A673 (cell line): Measurements from ENCODE around the gene PDE4B. TPM values are rescaled to one million over a fixed set of nuclear protein-coding genes. Genes with fewer than 3 reads are reported as not detected.

Experiments
- BruUV-seq: library from RNA; stranded (reverse); fragments of 400-500 nt; replicated peaks from 2 replicates; lab custom pipeline; 2021; lab: Mats Ljungman, UMichigan
- CTCF ChIA-PET: fragments of 300-600 bp; sonication (Branson Sonifier 250); formaldehyde crosslinking; loops from one replicate; lab custom pipeline; 2022; ENCODE audit warnings: antibody characterized with exemption; lab: Charles Lee
- POLR2A ChIA-PET: fragments of 300-600 bp; sonication (Branson Sonifier 250); formaldehyde crosslinking; loops from one replicate; lab custom pipeline; 2022; ENCODE audit warnings: antibody characterized with exemption; ENCODE audit not compliant: low non-redundant PET; lab: Charles Lee
- DNase-seq: peaks from one replicate; pipeline ENCODE4 v3.0.0-alpha.2; 2015; ENCODE audit warnings: low spot score
- H3K27ac ChIP-seq: fragments of 200-600 bp; sonication (generic); 2 replicates; pipeline ENCODE4 v1.5.1; 2016; ENCODE audit warnings: mixed run types, low read depth, mild to moderate bottlenecking, mixed read lengths, antibody characterized with exemption, low read length; ENCODE audit not compliant: poor library complexity, severe bottlenecking
- H3K27me3 ChIP-seq: fragments of 200-600 bp; sonication (generic); replicated peaks from 2 replicates; pipeline ENCODE4 v1.6.1; 2017; ENCODE audit warnings: mixed run types, low read depth, mild to moderate bottlenecking, mixed read lengths, antibody characterized with exemption, low read length; ENCODE audit not compliant: insufficient read depth, poor library complexity
- H3K36me3 ChIP-seq: fragments of 200-600 bp; sonication (generic); 2 replicates; pipeline ENCODE4 v1.6.1; 2016; ENCODE audit warnings: mixed run types, mild to moderate bottlenecking, mixed read lengths, antibody characterized with exemption, low read length; ENCODE audit not compliant: insufficient read depth, poor library complexity, severe bottlenecking
- H3K4me1 ChIP-seq: fragments of 200-600 bp; sonication (generic); 2 replicates; pipeline ENCODE4 v1.6.1; 2017; ENCODE audit warnings: mixed run types, mild to moderate bottlenecking, mixed read lengths, antibody characterized with exemption, low read length; ENCODE audit not compliant: insufficient read depth, poor library complexity, severe bottlenecking
- H3K4me3 ChIP-seq: fragments of 200-600 bp; sonication (generic); 2 replicates; pipeline ENCODE4 v1.5.1; 2016; ENCODE audit warnings: low read depth, mixed run types, mild to moderate bottlenecking, mixed read lengths, low read length; ENCODE audit not compliant: poor library complexity, severe bottlenecking
- H3K9me3 ChIP-seq: fragments of 200-600 bp; sonication (generic); 2 replicates; pipeline ENCODE4 v1.6.1; 2016; ENCODE audit warnings: mixed run types, low read depth, mild to moderate bottlenecking, mixed read lengths, antibody characterized with exemption, low read length; ENCODE audit not compliant: poor library complexity, severe bottlenecking
- EZH2 ChIP-seq: fragments of 200-600 bp; sonication (generic); IDR thresholded peaks from 2 replicates; pipeline ENCODE4 v1.6.1; 2017; ENCODE audit warnings: borderline replicate concordance, low read depth, mild to moderate bottlenecking, mixed read lengths, antibody characterized with exemption, low read length; ENCODE audit not compliant: poor library complexity, severe bottlenecking
- intact Hi-C: fragments of 100-400 bp; cut with micrococcal nuclease; formaldehyde crosslinking; loops from one replicate; pipeline ENCODE4 v1.10.0; 2022; ENCODE audit not compliant: unreplicated experiment
- total RNA-seq: library from RNA; stranded (reverse); gene quantifications from 2 replicates; pipeline ENCODE4 v1.2.3, GENCODE V29; 2021
- TF ChIP-seq, protein P1 (sequence below): fragments of 300-800, 200-600 bp; sonication (generic); conservative IDR thresholded peaks from 2 replicates; pipeline ENCODE4 v1.5.1; 2017; ENCODE audit warnings: low read depth, mild to moderate bottlenecking, antibody characterized with exemption, low read length, moderate library complexity, mixed read lengths

The PDE4B gene
- total RNA-seq, 1 experiment from 2014 or later = 20.0 TPM

DNA sequence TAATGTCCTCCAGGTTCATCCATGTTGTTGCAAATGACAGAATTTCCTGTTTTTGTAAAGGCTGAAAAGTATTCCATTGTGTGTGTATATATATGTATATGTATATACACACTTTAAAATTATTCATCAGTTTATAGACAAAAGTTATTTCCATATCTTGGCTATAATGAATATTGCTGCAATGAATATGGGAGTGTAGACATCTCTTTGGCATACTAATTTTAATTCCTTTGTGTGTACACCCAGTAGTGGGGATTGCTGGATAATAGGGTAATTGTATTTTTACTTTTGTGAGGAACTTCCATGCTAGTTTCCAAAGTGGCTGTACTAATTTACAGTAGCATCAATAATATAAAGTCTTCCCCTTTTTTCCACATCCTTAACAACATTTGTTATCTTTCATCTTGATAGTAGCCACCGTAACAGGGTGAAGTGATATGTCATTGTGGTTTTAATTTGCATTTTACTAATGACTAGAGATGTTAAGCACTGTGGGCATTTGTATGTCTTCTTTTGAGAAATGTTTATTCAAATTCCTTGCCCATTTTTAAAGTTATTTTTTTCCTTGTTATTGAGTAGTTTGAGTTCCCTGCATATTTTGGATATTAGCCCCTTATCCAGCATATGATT lies 243.0 kb downstream of the PDE4B start:
- intact Hi-C loops = no loop called here
- DNase-seq = no peak
- BruUV-seq = no TSS peak

DNA sequence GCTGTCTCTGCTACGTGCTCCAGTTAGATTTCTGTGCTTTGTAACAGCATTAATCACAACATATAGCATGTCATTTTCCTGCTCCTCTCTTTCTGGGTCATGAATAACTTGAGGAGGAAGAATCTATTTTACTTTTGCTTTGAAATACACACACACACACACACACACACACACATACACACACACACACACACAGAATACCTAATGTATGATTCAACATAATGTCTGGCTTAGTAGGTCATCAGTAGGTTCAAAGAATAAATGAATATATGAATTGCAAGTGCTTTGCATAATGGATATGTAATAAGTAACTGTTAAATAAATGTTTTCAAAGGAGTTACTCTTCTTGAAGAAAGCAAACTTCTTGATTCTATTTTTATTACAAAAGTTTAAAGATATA lies 249.0 kb downstream of the PDE4B start:
- intact Hi-C loops = no loop called here
- Histone ChIP-seq H3K4me3 (no peak overlapping the region), H3K9me3 (no peaks in the 10 kb centered on the region), H3K36me3 (no peaks in the 10 kb centered on the region), H3K27me3 (no peaks in the 10 kb centered on the region), H3K27ac (no peak overlapping the region), H3K4me1 (no peaks in the 10 kb centered on the region)
- no TSS peak for BruUV-seq
- no peak for TF ChIP-seq EZH2
- TF ChIP-seq, protein P1, sequence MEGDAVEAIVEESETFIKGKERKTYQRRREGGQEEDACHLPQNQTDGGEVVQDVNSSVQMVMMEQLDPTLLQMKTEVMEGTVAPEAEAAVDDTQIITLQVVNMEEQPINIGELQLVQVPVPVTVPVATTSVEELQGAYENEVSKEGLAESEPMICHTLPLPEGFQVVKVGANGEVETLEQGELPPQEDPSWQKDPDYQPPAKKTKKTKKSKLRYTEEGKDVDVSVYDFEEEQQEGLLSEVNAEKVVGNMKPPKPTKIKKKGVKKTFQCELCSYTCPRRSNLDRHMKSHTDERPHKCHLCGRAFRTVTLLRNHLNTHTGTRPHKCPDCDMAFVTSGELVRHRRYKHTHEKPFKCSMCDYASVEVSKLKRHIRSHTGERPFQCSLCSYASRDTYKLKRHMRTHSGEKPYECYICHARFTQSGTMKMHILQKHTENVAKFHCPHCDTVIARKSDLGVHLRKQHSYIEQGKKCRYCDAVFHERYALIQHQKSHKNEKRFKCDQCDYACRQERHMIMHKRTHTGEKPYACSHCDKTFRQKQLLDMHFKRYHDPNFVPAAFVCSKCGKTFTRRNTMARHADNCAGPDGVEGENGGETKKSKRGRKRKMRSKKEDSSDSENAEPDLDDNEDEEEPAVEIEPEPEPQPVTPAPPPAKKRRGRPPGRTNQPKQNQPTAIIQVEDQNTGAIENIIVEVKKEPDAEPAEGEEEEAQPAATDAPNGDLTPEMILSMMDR = no peak
- POLR2A ChIA-PET = no interaction called here
- CTCF ChIA-PET = no interaction called here
- no peak for DNase-seq

More for the DNA sequence above, 243.0 kb downstream of the PDE4B start:
- Histone ChIP-seq H3K4me3 (no peak overlapping the region), H3K4me1 (no peaks in the 10 kb centered on the region), H3K27me3 (no peaks in the 10 kb centered on the region), H3K36me3 (no peaks in the 10 kb centered on the region), H3K9me3 (no peaks in the 10 kb centered on the region), H3K27ac (no peak overlapping the region)
- TF ChIP-seq EZH2 = no peak
- TF ChIP-seq, protein P1 = no peak
- ChIA-PET POLR2A (no interaction called here), CTCF (no interaction called here)

DNA sequence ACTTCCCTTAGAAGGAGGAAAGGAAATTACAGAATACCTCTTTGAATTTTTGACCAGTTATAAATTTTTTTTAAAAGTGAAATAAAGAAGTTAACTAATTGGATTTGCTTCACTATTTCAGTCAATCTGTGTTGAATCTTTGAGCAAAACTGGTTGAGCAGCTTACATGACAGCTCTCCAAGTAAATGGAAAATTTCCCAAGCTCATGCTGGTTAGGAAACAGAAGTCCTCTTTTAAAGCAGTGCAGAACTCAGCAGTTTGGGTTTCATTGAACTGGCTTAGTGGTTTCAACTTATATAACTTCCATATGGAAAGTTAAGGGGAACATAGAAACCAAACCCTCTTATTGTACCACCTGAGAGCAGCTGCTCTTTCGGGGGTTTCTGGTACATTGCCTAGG lies 250.5 kb downstream of the PDE4B start:
- DNase-seq = no peak
- Histone ChIP-seq H3K27me3 (no peaks in the 10 kb centered on the region), H3K27ac (no peak overlapping the region), H3K4me1 (peaks cover 5% of the 10 kb centered on the region), H3K36me3 (no peaks in the 10 kb centered on the region), H3K4me3 (no peak overlapping the region), H3K9me3 (no peaks in the 10 kb centered on the region)
- intact Hi-C loops = no loop called here
- TF ChIP-seq, protein P1 = no peak
- TF ChIP-seq EZH2 = no peak
- ChIA-PET POLR2A (no interaction called here), CTCF (no interaction called here)
- no TSS peak for BruUV-seq
